ENCODE data around the gene AMY2A.
"Not testable (repeated sequence)": the region's sequence is repeated elsewhere in the genome, so short reads cannot be mapped to it uniquely, and the experiment has no call there.

GRCh38 chr1:103655460-103655859 is 38.2 kb downstream of the AMY2A start, which contains the start of gene AMY1A:
- TF ChIP-seq, protein P1, sequence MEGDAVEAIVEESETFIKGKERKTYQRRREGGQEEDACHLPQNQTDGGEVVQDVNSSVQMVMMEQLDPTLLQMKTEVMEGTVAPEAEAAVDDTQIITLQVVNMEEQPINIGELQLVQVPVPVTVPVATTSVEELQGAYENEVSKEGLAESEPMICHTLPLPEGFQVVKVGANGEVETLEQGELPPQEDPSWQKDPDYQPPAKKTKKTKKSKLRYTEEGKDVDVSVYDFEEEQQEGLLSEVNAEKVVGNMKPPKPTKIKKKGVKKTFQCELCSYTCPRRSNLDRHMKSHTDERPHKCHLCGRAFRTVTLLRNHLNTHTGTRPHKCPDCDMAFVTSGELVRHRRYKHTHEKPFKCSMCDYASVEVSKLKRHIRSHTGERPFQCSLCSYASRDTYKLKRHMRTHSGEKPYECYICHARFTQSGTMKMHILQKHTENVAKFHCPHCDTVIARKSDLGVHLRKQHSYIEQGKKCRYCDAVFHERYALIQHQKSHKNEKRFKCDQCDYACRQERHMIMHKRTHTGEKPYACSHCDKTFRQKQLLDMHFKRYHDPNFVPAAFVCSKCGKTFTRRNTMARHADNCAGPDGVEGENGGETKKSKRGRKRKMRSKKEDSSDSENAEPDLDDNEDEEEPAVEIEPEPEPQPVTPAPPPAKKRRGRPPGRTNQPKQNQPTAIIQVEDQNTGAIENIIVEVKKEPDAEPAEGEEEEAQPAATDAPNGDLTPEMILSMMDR (IDR thresholded peaks at IDR 0.05), result not testable (repeated sequence)
- TF ChIP-seq POLR2A (IDR thresholded peaks at IDR 0.05), result not testable (repeated sequence)

All from lower leg skin (tissue), 3 donors.